Right lung (tissue), 5 donors: ENCODE data around the gene GAB1. TPM values are rescaled to one million over a fixed set of nuclear protein-coding genes. Genes with fewer than 3 reads are reported as not detected.

Source experiments
- DNase-seq, 2 donors: peaks; one replicate each; pipeline ENCODE4 v3.0.0-alpha.2; 2013
- polyA plus RNA-seq, 5 donors: library from polyadenylated mRNA; unstranded; fragments of 120-200 nt; gene quantifications; one replicate each; pipeline versions ENCODE4 v1.2.1 to v1.2.3, GENCODE V29; 2013; ENCODE audit warnings: inconsistent platforms in 1 of 5, low replicate concordance in 1 of 5; ENCODE audit not compliant: insufficient read length in 5 of 5, insufficient read depth in 1 of 5

Gene GAB1
- polyA plus RNA-seq, 5 donors = 54.7 to 103 (median 96.1) TPM

GRCh38 chr4:143410015-143410414, 73.3 kb downstream of the GAB1 start:
- no peak for DNase-seq

GRCh38 chr4:143411527-143412419, 75.1 kb downstream of the GAB1 start:
- no peak for DNase-seq

- DNase-seq = no peak
These were observed 75.7 kb downstream of the GAB1 start for GRCh38 chr4:143412420-143412758.

DNA sequence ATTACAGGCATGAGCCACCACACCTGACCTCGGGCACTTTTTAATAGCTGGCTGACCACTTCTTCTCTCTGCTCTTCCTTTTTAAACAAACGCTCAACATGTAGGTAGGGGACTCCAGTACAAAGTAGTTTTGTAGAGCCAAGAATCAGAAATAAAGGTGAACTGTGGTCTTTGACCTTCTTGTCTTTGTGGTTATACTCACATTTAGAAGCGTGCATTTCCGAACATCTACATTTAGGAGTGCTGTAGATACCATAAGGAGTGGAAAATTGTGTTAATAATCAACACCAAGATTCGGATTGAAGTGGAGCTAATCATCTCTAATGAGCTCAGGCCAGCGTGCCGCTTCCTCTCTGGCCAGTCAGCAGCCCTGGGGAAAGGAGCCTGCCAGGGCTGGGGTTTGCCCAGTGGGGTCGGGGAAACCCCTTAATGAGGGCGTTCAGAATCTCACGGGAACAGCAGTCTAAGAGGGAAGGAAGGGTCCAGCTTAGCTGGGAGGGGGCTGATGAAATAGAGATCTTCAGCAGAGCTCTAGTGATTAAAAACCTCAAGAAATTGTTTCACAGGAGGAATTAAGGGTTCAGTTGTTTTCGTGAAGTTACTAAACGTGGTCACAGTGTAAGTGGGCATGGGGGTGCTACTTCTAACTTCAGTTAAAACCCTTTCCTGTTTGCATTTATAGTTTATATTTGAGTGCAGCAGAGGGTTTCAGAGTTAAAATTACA, 81.2 kb downstream of the GAB1 start:
- no peak for DNase-seq

- DNase-seq = no peak
These were observed 83.6 kb downstream of the GAB1 start for GRCh38 chr4:143420227-143420626.

DNA sequence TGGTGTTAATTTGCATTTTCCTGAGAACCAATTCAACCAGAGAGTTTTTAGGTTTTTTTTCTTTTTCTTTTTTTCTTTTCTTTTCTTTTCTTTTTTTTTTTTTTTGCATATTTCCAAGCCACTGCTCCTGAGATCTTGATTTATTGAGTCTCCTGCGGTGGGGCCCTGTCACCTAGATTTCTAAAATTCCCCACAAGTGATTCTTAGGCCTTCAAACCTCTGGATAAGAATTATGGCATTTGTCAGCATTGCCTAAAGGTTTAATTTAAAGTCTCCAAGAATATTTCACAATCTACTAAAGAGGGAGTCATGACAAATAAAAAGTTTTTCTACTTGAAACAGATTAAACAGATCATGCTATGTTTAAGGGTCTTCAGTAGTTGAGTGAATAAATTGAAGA, 84.9 kb downstream of the GAB1 start:
- no peak for DNase-seq

DNA sequence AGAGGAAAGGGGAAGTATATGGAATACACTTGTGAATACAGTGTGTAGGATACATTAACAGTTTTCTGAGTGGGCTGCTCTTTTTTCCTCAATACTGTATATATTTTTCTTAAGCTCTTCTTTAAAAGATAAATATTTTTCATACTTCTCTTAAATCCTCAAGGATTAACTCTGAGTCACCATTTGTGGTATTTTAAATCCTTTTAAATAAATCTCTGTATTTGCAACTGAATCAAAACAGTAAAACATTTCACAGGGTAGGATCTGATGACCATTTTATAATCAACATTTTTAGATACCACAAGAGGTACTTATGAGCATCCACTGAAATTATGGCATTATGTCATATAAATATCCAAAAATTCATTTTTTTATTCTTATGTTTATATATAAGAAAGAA, 87.6 kb downstream of the GAB1 start:
- DNase-seq = no peak

- DNase-seq = no peak
These were observed 95.0 kb downstream of the GAB1 start for GRCh38 chr4:143431526-143432257.

- no peak for DNase-seq
These were observed 95.5 kb downstream of the GAB1 start for GRCh38 chr4:143432258-143432591.

DNA sequence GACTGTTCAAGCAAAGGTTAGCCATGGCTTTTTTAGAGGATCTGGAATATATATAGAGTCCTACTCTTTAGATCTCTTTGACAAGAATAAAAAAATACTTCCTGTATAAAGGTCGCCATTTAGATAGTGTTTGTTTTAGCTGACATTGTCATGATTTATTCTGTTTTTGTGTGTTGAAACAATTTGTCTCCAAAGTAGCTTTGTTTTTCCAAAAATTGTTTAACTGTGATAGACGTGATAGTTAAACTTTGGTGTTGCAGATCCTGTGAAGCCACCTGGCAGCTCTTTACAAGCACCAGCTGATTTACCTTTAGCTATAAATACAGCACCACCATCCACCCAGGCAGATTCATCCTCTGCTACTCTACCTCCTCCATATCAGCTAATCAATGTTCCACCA, 96.6 kb downstream of the GAB1 start:
- no peak for DNase-seq

DNA sequence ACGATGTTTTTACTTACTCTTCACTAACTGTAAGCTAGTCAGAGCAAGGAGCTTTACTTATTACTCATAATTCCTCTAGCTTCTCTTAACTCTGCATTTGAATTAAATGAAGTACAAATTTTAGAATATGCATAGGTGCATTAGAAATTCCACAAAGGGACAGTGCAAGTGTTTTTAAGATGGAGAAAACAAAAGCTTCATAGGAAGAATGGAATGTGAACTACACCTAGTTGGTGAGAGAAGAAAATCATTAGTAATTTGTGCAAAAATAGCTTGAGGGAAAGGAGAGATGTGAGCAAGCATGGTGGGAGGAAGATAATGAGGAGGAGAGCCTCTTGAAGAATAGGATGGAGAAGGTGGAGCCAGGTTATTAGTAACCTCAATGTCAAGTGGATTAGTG, 99.3 kb downstream of the GAB1 start:
- no peak for DNase-seq

DNA sequence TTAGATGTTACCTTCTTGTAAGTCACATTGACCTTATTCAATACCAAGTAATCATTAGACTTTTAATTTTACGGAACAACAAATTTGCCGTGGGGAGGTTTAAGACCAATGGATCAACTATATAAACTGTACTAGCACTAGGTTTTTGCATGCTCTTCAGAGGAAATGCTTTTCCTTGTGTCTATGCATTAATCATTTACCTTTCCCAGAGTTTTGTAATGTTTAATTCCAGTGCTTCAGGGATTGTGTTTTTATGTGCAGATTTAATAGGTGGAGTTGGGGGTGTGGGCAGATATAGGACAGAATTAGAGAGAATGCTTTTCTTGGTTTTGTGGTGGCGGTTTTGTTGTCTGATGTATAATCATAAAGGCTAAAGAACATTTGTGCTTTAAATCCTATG, 100.8 kb downstream of the GAB1 start:
- DNase-seq = no peak

DNA sequence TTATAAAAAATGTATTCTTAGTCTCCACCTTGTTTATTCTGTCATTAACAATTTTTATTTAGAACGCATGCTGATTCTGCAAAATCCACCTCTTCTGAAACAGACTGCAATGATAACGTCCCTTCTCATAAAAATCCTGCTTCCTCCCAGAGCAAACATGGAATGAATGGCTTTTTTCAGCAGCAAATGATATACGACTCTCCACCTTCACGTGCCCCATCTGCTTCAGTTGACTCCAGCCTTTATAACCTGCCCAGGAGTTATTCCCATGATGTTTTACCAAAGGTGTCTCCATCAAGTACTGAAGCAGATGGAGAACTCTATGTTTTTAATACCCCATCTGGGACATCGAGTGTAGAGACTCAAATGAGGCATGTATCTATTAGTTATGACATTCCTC, 101.3 kb downstream of the GAB1 start:
- DNase-seq = no peak

DNA sequence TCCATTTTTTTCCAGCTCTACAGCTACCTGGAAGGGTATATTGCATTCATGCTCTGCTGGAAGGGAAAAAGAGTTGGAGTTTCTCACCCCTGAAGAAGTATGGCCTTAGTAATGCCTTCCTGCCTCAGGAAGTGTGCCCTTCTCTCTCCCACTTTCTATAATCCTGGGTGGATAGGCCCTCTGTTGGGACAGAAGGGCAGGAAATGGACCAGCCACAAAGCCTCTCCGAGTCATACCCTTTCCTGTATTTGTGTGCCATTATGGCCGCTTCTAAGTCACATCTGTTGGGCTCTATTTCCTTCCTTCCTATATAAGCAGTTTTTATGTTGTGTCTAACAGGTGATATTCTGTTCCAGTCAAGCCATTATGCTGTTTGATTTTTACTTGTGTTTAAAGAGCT, 102.0 kb downstream of the GAB1 start:
- no peak for DNase-seq

DNA sequence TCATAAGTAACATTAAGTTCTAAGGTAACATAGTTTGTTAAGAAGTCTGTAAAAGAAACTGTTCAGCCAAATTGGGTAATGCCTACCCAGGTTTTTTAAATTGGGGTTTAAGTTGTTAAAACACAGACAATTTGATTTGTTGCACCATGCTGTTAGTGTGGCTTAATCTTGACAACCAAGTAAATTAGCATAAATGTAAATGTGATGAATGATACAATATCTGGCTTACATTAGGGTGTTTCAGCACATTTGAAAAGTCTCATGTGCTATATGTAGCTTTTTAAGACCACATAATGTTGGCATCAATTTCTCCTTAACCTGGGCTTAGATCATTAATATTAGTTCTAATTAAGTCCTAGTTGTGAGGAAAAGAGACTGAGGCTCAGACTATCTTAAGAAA, 104.4 kb downstream of the GAB1 start:
- no peak for DNase-seq

DNA sequence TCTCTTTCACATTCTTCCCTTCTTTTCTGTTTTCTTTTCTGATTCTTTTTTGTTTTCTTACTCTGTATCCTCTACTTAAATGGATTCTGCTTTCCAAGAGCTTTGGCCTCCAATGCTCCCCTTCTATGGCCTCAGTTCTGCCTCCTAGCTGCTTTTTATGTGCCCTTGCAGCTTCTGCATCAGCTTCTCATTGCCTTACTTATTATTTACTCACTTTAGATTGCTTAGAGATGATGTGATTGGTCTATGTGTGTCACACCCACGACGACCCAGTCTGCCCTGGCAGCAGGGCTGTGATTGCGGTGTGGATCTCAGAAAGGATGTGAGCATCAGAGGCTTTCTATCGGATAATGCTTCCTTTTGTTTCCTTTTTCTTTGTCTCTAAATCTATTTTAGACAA, 105.0 kb downstream of the GAB1 start:
- no peak for DNase-seq

- no peak for DNase-seq
These were observed 107.1 kb downstream of the GAB1 start for GRCh38 chr4:143443728-143444127.

GRCh38 chr4:143451186-143451585, 114.5 kb downstream of the GAB1 start:
- DNase-seq = no peak

DNA sequence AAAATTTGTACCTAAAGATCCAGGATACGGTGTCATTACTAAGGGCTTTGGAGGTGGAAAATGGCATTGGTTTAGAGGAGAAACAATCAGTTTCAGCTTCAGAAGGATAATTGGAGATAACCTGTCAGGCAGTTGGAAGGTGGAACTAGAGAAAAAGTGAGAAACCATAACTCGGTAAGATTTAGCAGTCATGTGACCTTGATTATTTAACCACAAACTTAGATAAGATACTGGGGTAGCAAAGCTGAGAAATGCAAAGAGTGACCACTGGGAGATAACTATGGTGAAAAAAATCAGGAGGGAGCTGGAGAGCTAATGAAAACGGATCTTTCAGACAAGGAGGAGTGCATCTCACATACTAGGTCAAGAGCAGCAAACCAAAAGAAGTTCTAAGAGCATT, 118.5 kb downstream of the GAB1 start:
- no peak for DNase-seq

GRCh38 chr4:143458966-143459365, 122.3 kb downstream of the GAB1 start:
- no peak for DNase-seq

GRCh38 chr4:143473334-143474126, 136.9 kb downstream of the GAB1 start:
- DNase-seq = no peak

DNA sequence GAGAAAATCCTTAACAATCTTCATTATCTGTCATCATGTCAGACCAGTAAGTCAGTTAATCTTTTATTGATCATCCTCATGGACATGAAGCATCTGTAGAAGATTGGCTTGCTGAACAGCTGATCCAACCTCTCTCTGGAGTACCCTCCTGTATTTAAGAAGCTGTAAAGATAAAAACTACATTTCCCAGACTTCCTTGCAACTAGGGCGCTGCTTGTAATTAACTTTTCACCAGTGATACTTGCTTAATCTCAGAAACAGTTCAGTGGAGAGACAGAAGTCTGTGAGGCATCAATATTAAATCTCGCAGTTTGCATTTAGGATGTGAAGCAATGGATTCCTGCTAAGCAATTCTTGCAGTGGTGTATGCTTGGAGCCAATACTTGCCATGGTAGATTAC, 140.8 kb downstream of the GAB1 start:
- no peak for DNase-seq
